Ascending aorta (tissue), 2 donors: ENCODE measurements around the gene KY. TPM values are rescaled to one million over a fixed set of nuclear protein-coding genes. Genes with fewer than 3 reads are reported as not detected.

Experiments
- DNase-seq, 2 donors: peaks; one replicate each; pipeline ENCODE4 v3.0.0-alpha.2; 2019; ENCODE audit warnings: low spot score in 2 of 2
- H3K27ac ChIP-seq, 2 donors: fragments of 200-600 bp; sonication (generic); one replicate each; pipeline ENCODE4 v1.5.1; 2016 to 2017; ENCODE audit warnings: mild to moderate bottlenecking in 1 of 2
- H3K27me3 ChIP-seq: fragments of 200-600 bp; sonication (generic); one replicate; pipeline ENCODE4 v1.5.1; 2017
- H3K36me3 ChIP-seq, 2 donors: fragments of 200-600 bp; sonication (generic); one replicate each; pipeline ENCODE4 v1.5.1; 2016
- H3K4me1 ChIP-seq, 2 donors: fragments of 200-600 bp; sonication (generic); one replicate each; pipeline ENCODE4 v1.5.1; 2016 to 2017; ENCODE audit warnings: mild to moderate bottlenecking in 1 of 2
- H3K4me3 ChIP-seq, 2 donors: fragments of 200-600 bp; sonication (generic); one replicate each; pipeline ENCODE4 v1.5.1; 2016 to 2017; ENCODE audit warnings: mild to moderate bottlenecking in 1 of 2
- H3K9me3 ChIP-seq, 2 donors: fragments of 200-600 bp; sonication (generic); one replicate each; pipeline ENCODE4 v1.5.1; 2016
- CTCF ChIP-seq, 3 experiments: fragments of 200-600 bp in 2 of 3; fragments of 450-650 bp in 1 of 3; sonication (generic) in 2 of 3; IDR thresholded peaks; one replicate each; pipeline ENCODE4 v1.5.1; 2016 to 2019; ENCODE audit warnings: antibody characterized with exemption in 3 of 3, mild to moderate bottlenecking in 1 of 3, moderate library complexity in 1 of 3
- intact Hi-C: fragments of 100-400 bp; cut with DNase I; formaldehyde crosslinking; loops from one replicate; pipeline ENCODE4 v1.15.1; 2023
- total RNA-seq: library from RNA; depleted of rRNA; stranded (reverse); fragments of >200 nt; gene quantifications from one replicate; pipeline ENCODE4 v1.1.0, GENCODE V29; 2016

Gene KY
- total RNA-seq, 1 donor from 2014 or later, result 0.43 TPM

GRCh38 chr3:134563601-134564000, 87.2 kb downstream of the KY start:
- Histone ChIP-seq H3K27ac (no peak overlapping the region), H3K9me3 (no peaks in the 10 kb centered on the region), H3K4me1 (no peaks in the 10 kb centered on the region), H3K4me3 (no peak overlapping the region), H3K27me3 (no peaks in the 10 kb centered on the region), H3K36me3 (peaks cover 9 to 38% of the 10 kb centered on the region in 2 donors)
- DNase-seq, result no peak
- intact Hi-C loops, result no loop called here
- TF ChIP-seq CTCF (IDR thresholded peaks at IDR 0.05), result no peak

GRCh38 chr3:134562055-134562454, 88.8 kb downstream of the KY start:
- H3K36me3 ChIP-seq, result peaks cover 16 to 41% of the 10 kb centered on the region in 2 donors

GRCh38 chr3:134559591-134559990, 91.2 kb downstream of the KY start:
- Histone ChIP-seq H3K27ac (no peak overlapping the region), H3K9me3 (no peaks in the 10 kb centered on the region), H3K4me1 (no peaks in the 10 kb centered on the region), H3K36me3 (peaks cover 16 to 41% of the 10 kb centered on the region in 2 donors), H3K4me3 (no peak overlapping the region), H3K27me3 (no peaks in the 10 kb centered on the region)
- intact Hi-C loops, result no loop called here
- no peak for TF ChIP-seq CTCF (IDR thresholded peaks at IDR 0.05)
- DNase-seq, result no peak

More at GRCh38 chr3:134562055-134562454, 88.8 kb downstream of the KY start:
- no peak for DNase-seq
- intact Hi-C loops, result no loop called here
- H3K4me3 ChIP-seq, result no peak overlapping the region
- no peaks in the 10 kb centered on the region for H3K27me3 ChIP-seq
- H3K9me3 ChIP-seq, result no peaks in the 10 kb centered on the region
- no peak overlapping the region for H3K27ac ChIP-seq
- no peaks in the 10 kb centered on the region for H3K4me1 ChIP-seq
- TF ChIP-seq CTCF (IDR thresholded peaks at IDR 0.05), result no peak

Other genes with a start within 250 kb of the KY start
- 17.0 TPM for gene ANAPC13, start 165.0 kb downstream of the KY start, total RNA-seq
- 5.3 TPM for gene CEP63, start 165.0 kb downstream of the KY start, total RNA-seq
- 0.53 TPM for gene EPHB1, start 144.2 kb upstream of the KY start, total RNA-seq